HepG2 (cell line): ENCODE measurements around the gene ZNF800. TPM values are rescaled to one million over a fixed set of nuclear protein-coding genes. Genes with fewer than 3 reads are reported as not detected.

Experiments used
- ATAC-seq: fragments of 200-7000 bp; cut with Tn5 transposase; 3 replicates; pipeline ENCODE4 v1.9.1; 2020; ENCODE audit warnings: mild to moderate bottlenecking, moderate library complexity
- BruUV-seq: library from RNA; stranded (reverse); fragments of 400-500 nt; replicated peaks from 2 replicates; lab custom pipeline; 2021; lab: Mats Ljungman, UMichigan
- CTCF ChIA-PET: fragments of 300-600 bp; formaldehyde crosslinking; extraction: SDS; loops from one replicate; lab custom pipeline; 2021; ENCODE audit warnings: low total read pairs, inconsistent platforms, low intra/inter-chr PET ratio; lab: Yijun Ruan, JAX
- POLR2A ChIA-PET: fragments of 350-600 bp; sonication (Branson Sonifier 250); formaldehyde crosslinking; loops from one replicate; lab custom pipeline; 2020; ENCODE audit warnings: antibody characterized with exemption, inconsistent platforms; lab: Yijun Ruan, JAX
- DNase-seq: peaks from one replicate; pipeline ENCODE4 v3.0.0-alpha.2; 2015; ENCODE audit warnings: low spot score
- FAIRE-seq: peaks from 3 replicates; lab custom pipeline; 2011; peaks lifted over from hg19 to GRCh38; lab: Jason Lieb, UNC
- H2AFZ ChIP-seq: one replicate; pipeline ENCODE4 v1.6.1; 2011; ENCODE audit warnings: low read length, inconsistent platforms
- H3K27ac ChIP-seq: fragments of 300-600 bp; 3 replicates; pipeline ENCODE4 v1.8.0; 2011; ENCODE audit warnings: mixed run types, mild to moderate bottlenecking, mixed read lengths, low read length, inconsistent platforms; ENCODE audit not compliant: insufficient read depth; ENCODE audit errors: extremely low read length
- H3K27me3 ChIP-seq, 2 experiments: fragments of 200-600 bp in 1 of 2; 2 replicates in 1 of 2; 3 replicates in 1 of 2; pipeline versions ENCODE4 v1.6.0 to v1.8.0; 2011; ENCODE audit warnings: low read length in 2 of 2, mild to moderate bottlenecking in 2 of 2, moderate library complexity in 2 of 2, inconsistent platforms in 1 of 2; ENCODE audit not compliant: insufficient read depth in 2 of 2, control insufficient read depth in 1 of 2
- H3K36me3 ChIP-seq, 2 experiments: fragments of 200-600 bp in 1 of 2; replicated peaks in 1 of 2; 2 replicates in 1 of 2; 3 replicates in 1 of 2; pipeline versions ENCODE4 v1.5.1 to v1.8.0; 2011; ENCODE audit warnings: low read length in 2 of 2, inconsistent platforms in 1 of 2; ENCODE audit not compliant: insufficient read depth in 2 of 2, control insufficient read depth in 1 of 2
- H3K4me1 ChIP-seq: 2 replicates; pipeline ENCODE4 v1.5.1; 2012; ENCODE audit warnings: low read length, inconsistent platforms; ENCODE audit not compliant: insufficient read depth
- H3K4me2 ChIP-seq: 2 replicates; pipeline ENCODE4 v1.6.0; 2011; ENCODE audit warnings: low read depth, low read length, inconsistent platforms
- H3K4me3 ChIP-seq, 3 experiments: fragments of 200-600 bp in 1 of 3; sonication (generic), shearing (Covaris generic) in 1 of 3; replicated peaks in 1 of 3; 2 replicates each; pipeline ENCODE4 v1.5.1; 2011 to 2016; ENCODE audit warnings: low read length in 3 of 3, inconsistent platforms in 2 of 3, low read depth in 2 of 3, mild to moderate bottlenecking in 2 of 3, control low read depth in 1 of 3, mixed read lengths in 1 of 3; ENCODE audit not compliant: insufficient read depth in 1 of 3
- H3K79me2 ChIP-seq: one replicate; pipeline ENCODE4 v1.6.1; 2011; ENCODE audit warnings: low read length, inconsistent platforms; ENCODE audit not compliant: insufficient read depth
- H3K9ac ChIP-seq: 2 replicates; pipeline ENCODE4 v1.6.0; 2011; ENCODE audit warnings: mild to moderate bottlenecking, low read depth, low read length, inconsistent platforms; ENCODE audit not compliant: insufficient read depth
- H3K9me3 ChIP-seq: 2 replicates; pipeline ENCODE4 v1.5.1; 2012; ENCODE audit warnings: mild to moderate bottlenecking, low read length
- H4K20me1 ChIP-seq: 2 replicates; pipeline ENCODE4 v1.6.0; 2011; ENCODE audit warnings: inconsistent platforms, mild to moderate bottlenecking, low read length, moderate library complexity; ENCODE audit not compliant: insufficient read depth
- CEBPB ChIP-seq: IDR thresholded peaks from 2 replicates; pipeline ENCODE4 v1.6.1; 2011; ENCODE audit warnings: low read depth, low read length, improper control_type of control experiment, borderline replicate concordance
- HNRNPH1 ChIP-seq: fragments of 200-400 bp; formaldehyde crosslinking; optimal IDR thresholded peaks from 2 replicates; pipeline ENCODE3; 2017; ENCODE audit warnings: mild to moderate bottlenecking, low read depth, low read length
- KMT2A ChIP-seq: sonication (generic); formaldehyde crosslinking; IDR thresholded peaks from 2 replicates; pipeline ENCODE4 v1.4.0; 2020; ENCODE audit warnings: missing genetic modification reagents
- NFIC ChIP-seq: IDR thresholded peaks from 2 replicates; pipeline ENCODE4 v1.6.1; 2012; ENCODE audit warnings: mild to moderate bottlenecking, low read length, inconsistent platforms
- ZNF441 ChIP-seq: sonication (generic); formaldehyde crosslinking; IDR thresholded peaks from 2 replicates; pipeline ENCODE4 v1.7.0; 2021; ENCODE audit warnings: missing genetic modification reagents, borderline replicate concordance
- ZNF678 ChIP-seq: sonication (generic); formaldehyde crosslinking; IDR thresholded peaks from 2 replicates; pipeline ENCODE4 v1.4.0; 2020; ENCODE audit warnings: mild to moderate bottlenecking, missing genetic modification reagents
- WGBS: methylation state at CpG from one replicate; pipeline ENCODE4 v1.1.6; 2017; ENCODE audit warnings: low lambda C conversion rate; 5-methylcytosine and 5-hydroxymethylcytosine counted together
- in situ Hi-C: cut with HindIII; loops from 2 replicates; pipeline ENCODE4 v1.10.0; 2017; ENCODE audit warnings: low pct_unique_long_range_greater_than_20kb; ENCODE audit not compliant: extremely low pct_ligation_motif_present
- intact Hi-C: fragments of 100-400 bp; cut with micrococcal nuclease; formaldehyde crosslinking; loops from one replicate; pipeline ENCODE4 v1.10.0; 2022; ENCODE audit not compliant: unreplicated experiment
- polyA plus RNA-seq, 8 experiments: library from polyadenylated mRNA; depleted of rRNA in 3 of 8; stranded (reverse) in 7 of 8; unstranded in 1 of 8; fragments of >200 nt; fragmentation: Illumina TruSeq in 4 of 8; extraction: Trizol in 4 of 8; gene quantifications; 2 replicates each; pipeline versions ENCODE4 v1.2.1 to v1.2.3, GENCODE V29; 2011 to 2016; ENCODE audit warnings: low read depth in 4 of 8, missing spikeins in 1 of 8, mixed read lengths in 1 of 8; ENCODE audit not compliant: insufficient read depth in 1 of 8
- total RNA-seq, 5 experiments: library from RNA; depleted of rRNA; stranded (reverse); fragments of >200 nt; fragmentation: Illumina TruSeq; extraction: Trizol; gene quantifications; 2 replicates each; pipeline ENCODE4 v1.2.3, GENCODE V29; 2016; ENCODE audit warnings: low read depth in 1 of 5

The ZNF800 gene
- total and polyA plus RNA-seq, 2 of the 13 experiments (the other 11 are each of a cell fraction or from before 2014, with no cell fraction given), result 7.1 to 12.7 TPM

DNA sequence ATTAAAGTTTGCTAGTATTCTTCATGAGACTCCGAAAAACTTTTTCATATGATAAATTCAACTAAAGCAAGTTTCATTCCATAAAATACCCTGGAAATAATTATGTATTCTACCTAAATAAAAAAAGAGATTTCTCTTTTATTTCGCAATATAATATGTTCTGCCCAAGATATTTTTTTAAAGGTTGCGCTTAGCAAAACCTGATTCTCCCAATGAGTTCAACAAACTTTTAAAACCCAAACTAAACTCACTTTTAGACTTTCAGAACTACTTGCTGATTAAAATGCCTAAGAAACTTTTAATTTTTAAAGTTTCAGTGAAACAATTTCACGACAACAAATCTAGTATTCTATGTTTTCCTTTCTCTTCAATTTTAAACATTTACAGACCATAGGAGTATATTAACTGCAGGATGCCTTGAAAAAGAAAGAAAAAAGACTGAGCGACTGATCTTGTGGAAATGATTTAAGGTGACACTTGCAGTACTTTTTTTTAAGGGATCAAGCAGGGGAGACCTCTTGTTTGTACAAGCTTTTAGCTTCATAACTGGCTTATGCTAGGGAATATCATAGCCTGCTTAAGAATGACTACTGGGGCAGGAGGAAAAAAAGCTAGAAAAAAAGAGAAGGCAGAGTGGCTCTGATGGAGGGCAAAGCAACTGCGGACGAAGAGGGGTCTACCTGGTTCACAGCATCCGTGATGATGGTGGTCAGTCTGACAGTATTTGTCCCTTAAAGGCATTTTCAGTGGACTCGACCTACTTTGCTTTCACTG lies 1.5 kb downstream of the ZNF800 start:
- no peak for ATAC-seq
- in situ Hi-C loops (no loop called here), intact Hi-C loops (loop anchor here (10.0 kb wide), 2 partner anchors 194 to 264 kb away; partner anchors contain the start of genes ARF5, GCC1 and SND1)
- no peak for DNase-seq
- H3K4me1 ChIP-seq, result peaks cover 37% of the 10 kb centered on the region
- FAIRE-seq, result no peak
- WGBS, result 43% methylated on average over 9 of the region's 9 CpGs
- 0 out of 2 replicates have a peak, but pooled peaks cover 2% of the 10 kb centered on the region for H4K20me1 ChIP-seq
- no peaks in the 10 kb centered on the region for H3K9me3 ChIP-seq
- peak overlapping the region; percentile 79 for H3K27ac ChIP-seq
- ChIA-PET CTCF (no interaction called here), POLR2A (no interaction called here)
- peak overlapping the region; percentile 24 for H2AFZ ChIP-seq
- peaks cover 3 to 11% of the 10 kb centered on the region in 2 experiments for H3K36me3 ChIP-seq
- peak overlapping the region; percentile 90 for H3K9ac ChIP-seq
- H3K79me2 ChIP-seq, result peaks cover 47% of the 10 kb centered on the region
- H3K27me3 ChIP-seq, result no peaks in the 10 kb centered on the region; a peak in 1 of 5 replicates
- peak overlapping the region; percentile 91 to 100 (median 97) for H3K4me3 ChIP-seq
- TF ChIP-seq CEBPB, result peak; percentile 61; the same call in 1 of the 2 replicates
- TF ChIP-seq ZNF441 (CRISPR knock-in tag), result no peak
- no peak for TF ChIP-seq HNRNPH1
- TF ChIP-seq KMT2A (CRISPR knock-in tag), result 0 out of 2 replicates have a peak, but pooled peaks have one; percentile 26
- 0 out of 2 replicates have a peak, but pooled peaks have one; percentile 23 for TF ChIP-seq NFIC
- 0 out of 2 replicates have a peak, but pooled peaks have one; percentile 7 for TF ChIP-seq ZNF678 (CRISPR knock-in tag)
- peak overlapping the region; percentile 98 for H3K4me2 ChIP-seq
- BruUV-seq, result TSS peak; percentile 56
